SH-SY5Y (cell line): Measurements from ENCODE around the gene ZC3HAV1L.

Source experiments
- GATA2 ChIP-seq: IDR thresholded peaks from 2 replicates; pipeline ENCODE4 v1.6.1; 2011; ENCODE audit warnings: mild to moderate bottlenecking, low read depth, low read length
- GATA3 ChIP-seq: IDR thresholded peaks from 2 replicates; pipeline ENCODE4 v1.6.1; 2011; ENCODE audit warnings: low read depth, mild to moderate bottlenecking, low read length, moderate library complexity

The ZC3HAV1L gene, protein sequence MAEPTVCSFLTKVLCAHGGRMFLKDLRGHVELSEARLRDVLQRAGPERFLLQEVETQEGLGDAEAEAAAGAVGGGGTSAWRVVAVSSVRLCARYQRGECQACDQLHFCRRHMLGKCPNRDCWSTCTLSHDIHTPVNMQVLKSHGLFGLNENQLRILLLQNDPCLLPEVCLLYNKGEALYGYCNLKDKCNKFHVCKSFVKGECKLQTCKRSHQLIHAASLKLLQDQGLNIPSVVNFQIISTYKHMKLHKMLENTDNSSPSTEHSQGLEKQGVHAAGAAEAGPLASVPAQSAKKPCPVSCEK

GRCh38 chr7:139035586-139036353, at the start of gene ZC3HAV1L:
Gene ZC3HAV1L, minus strand, starts transcription at chr7:139036042. Its CDS starts 25 bp downstream, at chr7:139036017.
- TF ChIP-seq GATA3 (no peak), GATA2 (no peak)

DNA sequence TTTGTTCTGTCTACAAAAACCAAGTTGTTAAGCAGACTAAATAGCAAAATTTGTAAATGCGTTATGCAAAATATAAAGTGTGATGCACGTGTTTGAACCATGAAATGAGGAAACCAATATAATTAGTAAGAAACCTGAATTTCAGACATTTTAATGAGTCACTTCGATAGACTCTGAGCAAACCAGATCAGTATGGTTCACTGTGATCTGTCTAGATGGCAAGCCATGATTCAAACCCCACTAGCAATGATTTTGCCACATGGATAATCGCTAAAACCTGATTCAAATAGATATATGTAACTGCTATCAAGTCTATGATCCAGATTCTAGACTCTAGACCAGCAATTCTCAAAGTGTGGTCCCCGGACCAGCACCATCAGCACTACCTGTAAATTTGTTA, 48.9 kb upstream of the ZC3HAV1L start:
- no peak for TF ChIP-seq GATA2
- no peak for TF ChIP-seq GATA3

DNA sequence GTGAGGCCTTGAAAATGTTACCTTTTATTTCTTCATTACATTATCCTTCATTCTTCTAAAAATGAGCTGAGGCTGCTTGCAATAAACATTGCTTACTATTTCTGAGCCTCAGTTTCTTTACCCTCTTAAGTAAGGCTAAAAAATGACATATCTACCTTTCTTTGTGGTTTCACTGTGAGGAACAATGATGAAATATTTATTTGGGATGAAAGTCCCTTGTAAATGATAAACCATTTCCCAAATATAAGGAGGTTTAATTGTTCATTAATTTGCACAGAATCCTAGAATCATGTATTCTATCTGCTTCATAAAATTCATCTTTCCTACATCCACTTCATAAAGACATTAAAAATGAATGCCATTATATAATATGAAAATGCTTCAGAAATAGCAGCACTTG, 45.7 kb upstream of the ZC3HAV1L start:
- no peak for TF ChIP-seq GATA2

DNA sequence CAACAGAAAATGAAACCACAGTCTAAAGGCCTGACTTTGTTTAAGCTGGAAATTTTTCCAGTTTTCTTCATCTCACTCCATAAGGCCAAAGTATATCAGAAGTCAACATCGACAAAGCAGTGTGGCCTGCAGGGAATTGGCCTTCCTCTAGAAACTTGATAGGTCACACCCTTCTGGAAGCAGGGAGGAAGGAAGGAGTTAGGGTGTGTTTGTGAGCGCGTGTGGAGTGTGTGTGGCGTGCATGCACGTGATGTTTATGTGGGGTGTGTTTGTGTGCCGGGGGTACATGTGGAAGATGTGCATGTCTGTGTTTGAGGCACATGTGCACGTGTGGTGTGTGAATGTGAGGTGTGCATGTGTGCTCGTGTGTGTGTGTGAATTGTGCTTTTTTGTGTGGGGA, 45.1 kb upstream of the ZC3HAV1L start:
- TF ChIP-seq GATA3 (no peak), GATA2 (no peak)

GRCh38 chr7:139079861-139080260, 44.0 kb upstream of the ZC3HAV1L start:
- no peak for TF ChIP-seq GATA3
- no peak for TF ChIP-seq GATA2

- no peak for TF ChIP-seq GATA3
- TF ChIP-seq GATA2: no peak
Observed at GRCh38 chr7:139078911-139079310, 43.1 kb upstream of the ZC3HAV1L start.

GRCh38 chr7:139078399-139078798, 42.6 kb upstream of the ZC3HAV1L start:
- TF ChIP-seq GATA2: no peak

DNA sequence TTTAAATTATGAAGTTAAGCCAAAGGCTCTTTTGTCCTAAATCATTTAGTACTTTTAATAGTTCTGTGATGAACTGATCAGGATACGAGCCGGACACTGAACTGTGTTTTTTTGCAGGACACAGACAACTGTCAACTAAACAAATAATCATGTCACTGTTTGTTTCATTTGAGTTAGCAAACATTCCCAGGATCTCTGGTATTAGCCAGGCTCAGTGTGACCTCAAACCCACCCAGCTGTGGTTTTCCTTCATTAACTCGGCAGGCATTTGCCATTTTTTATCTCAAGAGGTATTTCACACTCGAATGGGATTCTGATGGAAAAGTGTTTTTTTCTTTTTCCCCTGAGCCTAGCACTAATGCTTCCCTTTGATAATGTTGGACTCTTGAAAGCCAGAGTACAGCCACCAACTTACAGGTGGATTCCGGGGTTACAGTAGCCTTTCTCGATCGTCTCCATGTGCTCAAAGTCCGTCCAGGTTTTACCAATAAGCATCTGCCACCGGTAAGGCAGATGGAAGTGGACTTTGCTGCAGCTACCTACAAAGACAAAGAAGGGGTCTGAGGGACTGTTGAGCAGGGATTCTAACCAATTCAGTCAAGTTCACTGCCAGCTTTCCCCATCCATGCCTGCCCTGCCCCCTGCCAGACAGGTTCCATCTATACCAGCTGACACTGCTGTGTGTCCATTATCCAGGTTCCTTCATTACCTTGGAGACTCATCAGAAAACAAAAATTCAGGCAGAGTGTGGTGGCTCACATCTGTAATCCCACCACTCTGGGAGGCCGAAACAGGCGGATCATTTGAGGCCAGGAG, 40.2 kb upstream of the ZC3HAV1L start:
- TF ChIP-seq GATA3: no peak
- no peak for TF ChIP-seq GATA2

DNA sequence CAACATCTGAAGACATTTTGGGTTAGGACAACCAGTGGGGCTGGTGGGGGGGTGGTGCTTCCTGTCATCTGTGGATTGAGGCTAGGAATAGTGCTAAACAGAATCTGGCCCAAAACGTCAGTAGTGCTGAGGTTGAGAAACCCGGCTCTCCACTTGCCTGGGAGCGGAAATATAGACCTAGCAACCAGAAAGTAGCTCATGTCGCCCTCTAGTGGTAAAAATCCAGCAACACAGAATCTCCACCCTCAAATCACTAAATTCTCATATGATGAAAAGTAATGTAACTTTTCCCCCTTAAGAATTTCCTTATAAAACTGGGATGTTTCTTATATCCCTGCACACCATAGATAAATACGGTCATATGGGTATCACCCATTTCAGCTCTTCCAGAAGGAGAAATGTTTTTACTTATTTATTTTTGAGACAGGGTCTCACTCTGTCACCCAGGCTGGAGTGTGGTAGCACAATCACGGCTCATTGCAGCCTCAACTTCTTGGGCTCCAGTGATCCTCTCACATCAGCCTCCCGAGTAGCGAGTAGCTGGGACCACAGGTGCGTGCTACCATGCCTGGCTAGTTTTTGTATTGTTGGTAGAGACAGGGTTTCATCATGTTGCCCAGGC, 39.3 kb upstream of the ZC3HAV1L start:
- no peak for TF ChIP-seq GATA3
- no peak for TF ChIP-seq GATA2

DNA sequence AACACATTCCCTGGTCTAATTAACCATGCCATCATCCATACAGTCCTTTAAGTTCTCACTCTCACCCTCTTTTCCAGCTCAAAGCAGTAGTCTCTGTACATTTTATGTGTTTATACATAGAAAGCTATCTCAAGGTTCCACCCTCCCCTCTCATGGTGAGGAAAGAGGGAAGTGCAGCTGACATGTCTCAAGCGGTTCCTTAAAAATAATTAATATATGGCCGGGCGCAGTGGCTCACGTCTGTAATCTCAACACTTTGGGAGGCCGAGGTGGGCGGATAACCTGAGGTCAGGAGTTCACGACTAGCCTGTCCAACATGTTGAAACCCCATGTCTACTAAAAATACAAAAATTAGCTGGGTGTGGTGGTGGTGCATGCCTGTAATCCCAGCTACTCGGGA, 37.0 kb upstream of the ZC3HAV1L start:
- TF ChIP-seq GATA3 (no peak), GATA2 (no peak)

DNA sequence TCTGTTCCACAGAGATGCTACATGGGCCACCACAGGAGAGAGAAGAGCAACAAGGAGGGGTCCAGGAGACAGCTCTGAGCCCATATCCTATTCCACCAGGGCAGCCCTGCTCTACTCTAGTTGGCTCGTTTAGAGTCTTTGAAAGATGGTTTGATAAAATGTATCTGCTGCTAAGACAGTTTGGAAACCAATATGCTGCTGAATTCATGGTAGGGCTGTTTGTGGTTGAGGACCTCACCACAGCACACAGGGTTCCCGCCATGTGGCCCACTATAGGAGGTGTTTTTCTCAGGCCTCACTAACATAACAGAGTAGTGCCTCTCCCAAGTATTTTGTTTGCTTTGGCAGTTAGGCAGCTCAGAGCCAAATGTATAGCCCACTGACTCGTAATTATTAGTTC, 35.8 kb upstream of the ZC3HAV1L start:
- TF ChIP-seq GATA3 (no peak), GATA2 (no peak)

GRCh38 chr7:139068544-139069399, 32.9 kb upstream of the ZC3HAV1L start:
- TF ChIP-seq GATA3 (no peak), GATA2 (no peak)

DNA sequence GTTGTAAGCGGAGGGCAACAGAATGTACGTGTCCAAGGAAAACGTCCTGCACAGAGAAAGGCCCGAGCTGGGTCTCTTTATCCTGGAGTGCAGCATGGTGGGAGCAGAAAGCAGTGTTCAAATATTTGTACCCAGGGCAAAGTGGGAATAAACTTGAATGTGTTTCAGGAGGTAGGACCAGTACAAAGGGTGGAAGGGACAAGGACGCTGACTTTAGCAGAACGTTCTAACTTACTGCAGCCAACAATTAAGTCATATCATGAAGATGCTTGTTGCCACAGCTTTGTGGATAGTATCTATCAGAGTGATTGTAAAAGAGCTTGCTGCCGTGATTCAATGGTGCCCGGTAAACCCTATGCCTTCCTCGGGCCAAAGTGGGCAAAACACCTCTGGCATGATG, 30.5 kb upstream of the ZC3HAV1L start:
- no peak for TF ChIP-seq GATA3
- no peak for TF ChIP-seq GATA2

DNA sequence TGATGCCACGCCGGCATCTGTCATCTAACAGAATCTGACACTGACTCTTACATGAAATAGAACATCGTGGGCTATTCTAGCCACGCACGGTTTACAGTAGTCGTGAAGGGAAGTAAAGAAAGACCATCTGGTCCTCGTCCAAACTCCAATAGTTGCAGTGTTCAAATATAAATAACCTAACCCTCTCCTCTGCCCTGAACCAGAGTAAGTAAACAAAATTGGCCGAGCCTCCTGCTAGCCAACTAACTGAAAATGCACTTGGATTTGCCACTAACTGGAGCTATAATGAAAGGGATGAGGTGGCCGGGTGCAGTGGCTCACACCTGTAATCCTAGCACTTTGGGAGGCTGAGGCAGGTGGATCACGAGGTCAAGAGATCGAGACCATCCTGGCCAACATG, 29.5 kb upstream of the ZC3HAV1L start:
- TF ChIP-seq GATA2 (no peak), GATA3 (no peak)
